CD4-positive, alpha-beta T cell treated with Interleukin-6 for 4 hours (primary cell): ENCODE measurements around the gene RUFY3.
A peak's percentile ranks its signal among the peaks of the same experiment; 100 is the strongest.
"Not testable (repeated sequence)": the region's sequence is repeated elsewhere in the genome, so short reads cannot be mapped to it uniquely, and the experiment has no call there.

Experiments used
- DNase-seq: peaks from one replicate; pipeline ENCODE4 v3.0.0-alpha.2; 2020; ENCODE audit warnings: mixed read lengths

Gene RUFY3

DNA sequence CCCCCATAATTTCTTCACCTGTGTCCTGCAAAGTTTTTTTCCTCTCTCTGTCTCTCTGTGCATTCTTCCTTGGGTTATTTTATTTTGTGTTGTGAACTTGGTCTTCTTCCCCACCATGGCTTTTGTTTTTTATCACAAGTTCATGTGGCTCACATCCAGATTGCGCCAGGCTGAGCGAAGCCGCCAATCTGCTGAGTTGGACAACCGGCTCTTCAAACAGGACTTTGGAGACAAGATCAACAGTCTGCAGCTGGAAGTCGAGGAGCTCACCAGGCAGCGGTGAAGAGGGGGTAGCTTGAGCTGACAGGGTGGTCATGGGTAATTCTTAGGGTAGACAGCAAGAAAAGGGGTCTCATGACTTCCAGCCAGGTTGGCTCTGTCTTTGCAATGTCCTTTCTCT lies 71.9 kb downstream of the RUFY3 start:
- DNase-seq = no peak

DNA sequence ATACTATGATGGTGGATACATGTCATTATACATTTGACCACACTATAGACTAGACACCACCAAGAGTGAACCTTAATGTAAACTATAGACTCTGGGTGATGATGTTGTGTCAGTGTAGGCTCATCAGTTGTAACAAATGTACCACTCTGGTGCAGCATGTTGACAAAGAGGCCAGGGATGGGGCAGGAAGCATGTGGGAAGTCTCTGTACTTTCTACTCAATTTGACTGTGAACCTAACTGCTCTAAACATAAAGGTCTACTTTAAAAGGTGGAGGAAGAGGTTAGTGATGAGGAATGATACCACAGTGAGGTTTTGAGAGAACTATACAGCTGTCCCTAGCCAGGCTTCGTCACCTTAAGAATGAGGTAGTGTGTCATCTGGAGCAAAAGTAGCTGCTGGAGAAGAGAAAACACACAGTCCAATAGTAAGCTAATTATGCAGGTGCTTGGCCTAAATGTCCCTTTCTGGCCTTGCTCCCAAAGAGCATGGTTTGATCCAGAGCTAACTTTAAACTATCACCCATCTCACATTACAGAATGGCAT lies 79.6 kb downstream of the RUFY3 start:
- no peak for DNase-seq

DNA sequence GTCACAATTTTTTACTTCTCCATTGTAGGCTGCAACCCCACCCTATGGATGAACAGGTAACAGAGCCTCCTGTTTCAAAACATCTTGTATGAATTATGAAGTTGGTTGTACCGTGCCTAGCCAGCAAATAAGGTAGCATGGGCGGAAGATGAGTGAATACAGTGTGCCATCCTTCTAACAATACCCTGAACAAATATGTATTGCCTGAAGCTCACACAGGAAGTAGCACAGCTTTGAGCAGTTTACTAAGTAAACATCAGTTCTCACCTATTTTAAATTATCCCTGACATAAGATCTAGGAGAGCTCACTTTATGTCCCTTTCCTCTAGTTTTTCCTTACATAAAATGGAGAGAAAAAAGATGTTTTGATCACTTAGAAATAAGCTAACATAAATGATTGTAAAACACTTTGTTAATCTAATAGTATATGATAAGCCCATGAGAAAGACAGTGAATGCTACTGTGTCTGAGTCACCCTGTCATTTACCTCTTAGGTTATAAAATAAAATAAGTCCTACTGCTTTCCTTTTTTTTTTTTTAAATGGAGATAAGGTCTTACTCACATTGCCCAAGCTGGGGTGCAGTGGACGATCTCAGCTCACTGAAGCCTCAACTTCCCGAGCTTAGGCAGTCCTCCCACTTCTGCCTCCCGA lies 81.3 kb downstream of the RUFY3 start:
- DNase-seq = no peak

DNA sequence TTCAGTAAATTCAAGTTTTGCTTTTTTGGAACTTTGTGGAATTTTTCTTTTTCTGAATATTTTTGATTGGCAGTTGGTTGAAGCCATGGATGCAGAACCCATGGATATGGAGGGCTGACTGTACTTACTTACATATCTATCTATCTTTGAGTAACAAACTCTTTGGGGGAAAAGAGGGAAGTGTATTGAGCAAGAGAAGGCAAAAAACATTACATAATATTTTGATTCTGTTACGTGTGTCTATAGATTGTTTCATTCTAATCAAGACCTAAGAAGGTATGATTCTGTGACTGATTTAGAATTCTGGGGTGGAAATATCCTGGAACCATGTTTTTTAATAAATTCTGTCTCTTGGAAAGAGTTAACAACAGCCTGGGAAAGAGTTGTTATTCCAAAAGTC lies 86.4 kb downstream of the RUFY3 start:
- DNase-seq = no peak

DNA sequence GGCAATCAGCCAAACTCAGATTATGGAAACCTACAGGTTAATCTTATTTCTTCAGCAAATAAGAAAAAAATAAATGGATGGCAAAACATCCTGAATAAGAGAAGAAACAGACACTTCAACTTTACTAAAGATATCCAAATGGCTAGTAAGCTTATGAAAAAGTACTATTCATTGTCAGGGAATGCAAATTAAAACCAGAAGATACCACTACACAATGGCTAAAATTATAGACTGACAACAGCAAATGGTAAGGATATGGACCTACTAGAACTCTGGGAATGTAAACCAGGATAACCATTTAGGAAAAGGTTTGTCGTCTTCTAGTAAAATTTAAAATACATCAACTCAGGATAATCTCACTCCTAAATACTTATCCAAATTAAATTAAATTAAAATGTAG lies 93.6 kb downstream of the RUFY3 start:
- no peak for DNase-seq

DNA sequence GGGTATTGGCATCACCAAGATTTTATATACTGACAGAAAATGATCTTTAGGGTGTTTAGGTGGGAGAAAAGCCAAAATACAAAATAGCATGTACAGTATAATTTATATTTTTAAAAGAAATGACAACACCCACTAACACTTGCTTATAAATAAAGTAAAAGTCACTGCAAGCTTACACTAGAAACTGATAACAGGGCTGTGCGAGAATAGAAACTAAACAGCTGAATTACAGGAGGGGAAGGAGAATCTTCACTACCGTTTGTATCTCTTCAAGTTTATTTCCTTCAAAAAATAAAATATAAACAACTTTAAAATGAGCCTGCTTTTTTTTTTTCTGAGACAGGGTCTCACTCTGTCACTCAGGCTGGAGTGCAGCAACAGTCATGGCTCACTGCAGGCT lies 95.1 kb downstream of the RUFY3 start:
- DNase-seq = no peak

DNA sequence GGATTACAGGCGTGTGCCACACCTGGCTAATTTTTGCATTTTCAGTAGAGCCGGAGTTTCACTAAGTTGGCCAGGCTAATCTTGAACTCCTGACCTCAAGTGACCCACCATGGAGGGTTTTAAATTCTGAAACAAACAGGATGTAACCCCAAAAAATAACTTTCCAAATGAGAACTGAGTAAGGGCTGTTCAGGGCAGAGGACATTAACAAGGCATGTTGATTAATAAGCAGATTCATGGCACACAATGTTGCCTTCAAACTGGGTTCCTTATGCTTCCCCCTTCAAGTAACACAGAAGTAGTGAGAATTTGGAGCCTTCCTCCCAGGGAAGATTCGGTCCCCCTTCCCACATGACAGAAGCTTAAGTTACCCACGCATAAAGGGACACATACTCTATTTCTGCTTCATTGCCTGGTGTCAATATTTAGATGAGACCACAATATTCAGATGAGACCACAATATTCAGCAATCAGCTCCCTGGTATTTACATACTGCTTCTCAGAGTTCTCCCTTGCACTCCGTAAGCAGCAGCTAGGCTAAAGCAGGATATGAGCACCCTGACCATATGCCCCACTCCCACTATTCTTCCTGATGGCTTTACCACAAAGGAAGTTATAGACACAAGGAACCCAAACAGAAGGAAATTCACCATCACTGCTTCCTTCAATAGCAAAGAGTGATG lies 96.5 kb downstream of the RUFY3 start:
- no peak for DNase-seq

DNA sequence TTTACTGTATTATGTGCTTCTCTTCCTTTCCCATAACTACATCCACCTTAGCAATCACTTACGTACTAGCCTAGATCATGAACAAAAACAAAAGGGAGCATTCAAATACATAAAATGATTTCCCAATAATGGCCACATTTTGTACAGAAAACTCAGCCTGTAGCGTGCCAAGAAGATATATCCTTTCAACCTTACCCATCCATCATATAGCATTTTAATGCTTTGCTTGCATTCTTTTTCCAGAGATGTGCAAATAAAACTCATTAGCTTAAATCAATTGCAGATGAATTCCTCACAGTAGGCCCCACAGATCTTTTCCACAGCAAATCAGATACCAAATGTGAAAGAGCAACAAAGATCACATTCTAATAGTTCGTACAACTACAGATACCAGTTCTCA lies 97.2 kb downstream of the RUFY3 start:
- no peak for DNase-seq

DNA sequence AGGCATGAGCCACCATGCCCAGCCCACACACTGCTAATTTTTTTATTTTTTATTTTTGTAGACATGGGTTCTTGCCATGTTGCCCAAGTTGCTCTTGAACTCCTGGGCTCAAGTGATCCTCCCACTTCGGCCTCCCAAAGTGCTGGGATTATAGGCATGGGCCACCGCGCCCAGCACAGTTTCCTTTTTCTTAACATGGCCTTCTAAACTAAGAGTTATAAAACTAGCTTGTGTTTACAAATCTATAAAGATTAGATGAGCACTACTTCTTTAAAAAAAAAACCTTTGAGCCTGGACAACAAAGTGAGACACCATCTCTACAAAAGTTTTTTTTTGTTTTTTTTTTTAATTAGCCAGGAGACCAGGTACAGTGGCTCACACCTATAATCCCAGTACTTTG lies 107.3 kb downstream of the RUFY3 start:
- DNase-seq = no peak

DNA sequence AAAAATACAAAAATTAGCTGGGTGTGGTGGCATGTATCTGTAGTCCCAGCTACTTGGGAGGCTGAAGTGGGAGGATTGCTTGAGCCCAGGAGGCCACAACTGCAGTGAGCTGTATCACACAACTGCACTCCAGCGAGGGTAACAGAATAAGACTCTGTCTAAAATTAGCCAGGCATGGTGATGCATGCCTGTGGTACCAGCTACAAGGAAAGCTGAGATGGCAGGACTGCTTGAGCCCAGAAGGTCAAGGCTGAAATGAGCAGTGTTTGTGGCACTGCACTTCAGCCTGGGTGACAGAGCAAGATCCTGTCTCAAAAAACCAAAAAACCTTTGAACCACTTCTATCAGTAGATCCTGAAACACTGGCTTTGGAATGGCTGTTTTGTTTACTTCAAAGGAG lies 107.7 kb downstream of the RUFY3 start:
- no peak for DNase-seq

DNA sequence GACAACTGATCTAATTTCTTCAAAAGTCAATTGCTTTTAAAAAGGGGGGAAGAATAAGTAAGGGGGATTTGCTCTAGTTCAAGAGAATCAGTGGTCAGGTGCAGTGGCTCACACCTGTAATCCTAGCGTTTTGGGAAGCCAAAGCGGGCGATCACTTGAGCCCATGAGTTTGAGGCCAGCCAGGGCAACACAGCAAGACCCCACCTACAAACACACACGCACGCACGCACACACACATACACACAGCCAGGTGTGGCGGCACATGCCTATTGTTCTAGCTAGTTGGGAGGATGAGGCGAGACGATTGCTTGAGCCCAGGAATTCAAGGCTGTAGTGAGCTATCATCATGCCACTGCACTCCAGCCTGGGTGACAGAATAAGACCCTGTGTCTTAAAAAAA lies 108.3 kb downstream of the RUFY3 start:
- no peak for DNase-seq

DNA sequence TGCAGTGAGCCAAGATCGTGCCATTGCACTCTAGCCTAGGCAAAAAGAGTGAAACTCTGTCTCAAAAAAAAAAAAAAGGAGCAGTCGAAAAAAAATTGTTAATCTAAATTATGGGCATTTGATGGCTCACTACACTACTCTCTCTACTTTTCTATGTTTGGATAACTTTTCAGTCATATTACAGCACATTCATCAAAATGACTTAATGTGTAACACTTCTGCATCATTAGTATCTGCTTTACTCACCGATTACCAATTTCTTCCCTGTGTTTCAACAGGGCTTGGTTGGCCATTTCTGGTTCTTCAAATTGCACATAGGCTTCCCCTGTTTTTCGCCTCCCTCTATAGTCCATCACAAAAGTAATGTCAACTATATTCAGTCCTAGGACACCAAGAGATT lies 109.5 kb downstream of the RUFY3 start:
- no peak for DNase-seq

DNA sequence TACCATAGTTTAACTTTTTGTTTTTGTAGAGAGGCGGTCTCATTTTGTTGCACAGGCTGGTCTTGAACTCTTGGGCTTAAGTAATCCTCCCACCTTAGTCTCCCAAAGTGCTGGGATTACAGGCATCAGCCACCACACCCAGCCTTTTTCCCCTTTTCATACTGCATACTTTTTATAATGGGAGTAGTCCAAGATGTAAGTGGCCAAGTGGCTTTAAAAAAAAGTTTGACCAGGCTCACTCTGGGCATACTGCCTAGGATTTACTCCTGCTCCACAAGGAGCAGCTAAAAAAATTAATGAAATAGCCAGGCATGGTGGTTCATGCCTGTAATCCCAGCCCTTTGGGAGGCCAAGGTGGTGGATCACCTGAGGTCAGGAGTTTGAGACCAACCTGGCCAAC lies 111.9 kb downstream of the RUFY3 start:
- DNase-seq = no peak

DNA sequence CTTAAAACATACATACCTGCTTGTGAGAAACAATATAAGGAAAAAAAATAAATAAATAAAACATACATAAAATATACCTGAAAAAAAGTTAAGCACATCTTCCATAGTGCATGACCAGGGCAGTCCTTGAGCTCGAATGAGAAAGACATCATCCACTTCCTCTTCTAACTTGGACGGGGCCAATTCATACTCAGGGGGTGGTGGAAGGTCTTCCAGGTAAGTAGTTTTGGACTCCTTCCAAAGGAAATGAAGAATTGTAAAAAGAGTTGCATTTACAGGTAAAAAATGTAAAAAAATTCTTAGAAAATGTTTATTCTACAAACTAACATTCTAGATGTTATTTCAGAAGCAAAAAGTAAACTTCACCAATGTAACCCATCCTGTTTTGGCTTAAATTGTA lies 114.3 kb downstream of the RUFY3 start:
- DNase-seq = no peak

DNA sequence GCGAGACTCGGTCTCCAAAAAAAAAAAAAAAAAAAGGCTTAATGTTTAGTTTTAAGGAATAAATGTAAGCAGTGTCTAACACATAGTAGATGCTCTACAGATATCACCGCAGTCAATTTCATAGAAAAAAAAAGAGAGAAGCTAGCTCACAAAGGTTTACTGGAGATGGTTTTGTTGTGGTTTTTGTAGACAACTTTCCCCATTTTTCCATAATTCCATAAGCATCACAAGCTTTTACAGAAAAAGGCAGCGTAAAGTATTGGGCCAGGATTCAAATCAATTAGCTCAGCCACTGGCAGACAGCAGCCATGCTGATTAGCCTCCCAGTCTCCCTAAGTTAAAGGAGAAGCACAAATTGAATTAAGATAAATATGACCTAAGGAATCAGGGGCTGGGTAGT lies 116.4 kb downstream of the RUFY3 start:
- no peak for DNase-seq

DNA sequence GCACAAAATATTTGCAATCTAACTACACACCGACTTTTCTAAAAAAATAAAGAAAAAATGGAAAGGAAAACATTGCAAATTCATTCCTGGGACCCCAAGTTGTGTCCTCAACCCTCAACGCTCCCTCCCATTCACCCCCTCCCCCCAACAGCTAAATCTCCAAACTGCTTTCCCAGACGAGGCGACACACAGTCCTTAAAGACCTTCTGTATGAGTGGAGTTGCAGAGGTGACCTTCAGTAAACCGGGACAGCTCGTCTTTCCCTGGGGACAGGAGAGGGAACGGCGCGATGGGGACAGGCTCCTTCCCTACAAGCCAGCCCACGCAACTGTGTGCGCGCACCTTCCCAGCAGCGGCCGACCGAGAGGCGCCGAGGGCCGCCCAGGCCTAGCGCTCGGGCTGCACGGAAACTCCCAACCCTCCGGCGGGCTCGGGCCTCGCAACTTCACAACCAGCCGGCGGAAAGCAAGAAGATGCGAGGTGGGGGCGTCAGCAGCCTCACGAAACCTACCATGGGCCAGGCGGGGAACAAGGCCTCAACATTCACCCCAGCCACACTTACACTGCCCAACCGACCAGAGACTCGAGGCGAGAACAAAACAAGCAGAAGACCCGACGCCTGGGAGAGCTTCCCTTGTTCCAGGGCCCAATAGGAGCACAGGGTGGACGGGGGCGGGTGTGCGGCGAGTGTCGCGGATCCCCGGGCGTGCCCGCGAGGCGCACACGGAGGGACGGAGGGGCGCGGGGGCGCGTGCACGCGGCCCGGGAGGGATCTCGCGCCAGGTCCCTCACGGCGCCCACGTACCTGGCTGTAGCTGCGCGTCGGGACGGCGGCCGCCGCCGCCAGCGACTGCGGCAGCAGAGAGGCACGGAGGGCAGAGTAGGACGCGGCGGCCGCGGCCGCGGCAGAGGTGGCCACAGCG lies 117.2 kb downstream of the RUFY3 start:
- DNase-seq = peak; percentile 67

DNA sequence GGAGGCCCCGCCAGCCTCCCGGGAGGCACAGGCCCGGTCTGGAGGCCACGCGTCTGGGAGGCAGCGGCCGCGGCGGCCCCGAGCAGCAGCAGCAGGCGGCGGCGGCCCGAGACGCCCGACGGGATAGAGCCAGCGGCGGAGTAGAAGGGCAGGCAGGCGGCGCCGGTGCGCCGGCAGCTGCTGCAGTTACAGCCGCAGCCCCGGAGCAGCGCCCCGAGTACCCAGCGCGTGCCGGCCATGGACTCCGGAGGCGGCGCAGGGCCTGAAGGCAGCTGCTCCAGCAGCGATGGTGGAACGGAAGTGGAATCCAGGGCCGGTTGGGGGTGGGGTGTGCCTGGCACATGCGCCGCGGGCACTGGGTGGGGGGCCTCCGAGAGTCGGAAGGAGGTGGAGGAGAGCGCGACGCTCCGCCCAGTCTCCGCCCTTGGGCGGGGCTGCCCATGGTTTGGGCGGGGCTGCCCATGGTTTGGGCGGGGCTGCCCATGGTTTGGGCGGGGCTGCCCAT lies 117.9 kb downstream of the RUFY3 start, which contains the start of gene GRSF1:
TSS of gene GRSF1 (minus strand) at position 302 of the 505 bp plus-strand sequence. CDS start at position 239, 63 bp downstream.
- peak; percentile 95 for DNase-seq

DNA sequence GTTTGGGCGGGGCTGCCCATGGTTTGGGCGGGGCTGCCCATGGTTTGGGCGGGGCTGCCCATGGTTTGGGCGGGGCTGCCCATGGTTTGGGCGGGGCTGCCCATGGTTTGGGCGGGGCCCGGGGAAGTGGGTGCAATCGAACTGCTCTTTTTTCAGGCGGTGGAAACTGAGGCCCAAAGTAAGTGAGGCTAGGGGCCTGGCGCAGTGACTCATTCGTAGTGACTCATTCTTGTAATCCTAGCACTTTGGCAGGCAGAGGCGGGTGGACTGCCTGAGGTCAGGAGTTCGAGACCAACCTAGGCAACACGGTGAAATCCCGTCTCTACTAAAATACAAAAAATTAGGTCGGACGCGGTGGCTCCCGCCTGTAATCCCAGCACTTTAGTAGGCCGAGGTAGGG lies 118.4 kb downstream of the RUFY3 start:
- DNase-seq = peak; percentile 68

DNA sequence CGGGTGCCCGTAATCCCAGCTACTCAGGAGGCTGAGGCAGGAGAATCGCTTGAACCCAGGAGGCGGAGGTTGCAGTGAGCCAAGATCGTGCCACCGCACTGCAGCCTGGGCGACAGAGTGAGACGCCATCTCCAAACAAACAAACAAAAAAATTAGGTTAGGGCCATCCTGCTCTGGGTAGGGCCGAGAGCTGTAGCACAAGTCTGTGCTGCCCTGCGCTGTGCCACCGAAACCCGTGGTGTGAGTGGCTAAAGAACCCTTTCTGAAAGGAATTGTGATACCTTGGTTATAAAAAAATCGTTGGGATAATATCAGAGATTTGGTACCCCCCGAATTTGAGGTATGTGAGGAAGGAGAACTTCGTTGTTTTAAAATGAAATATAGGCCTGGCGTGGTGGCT lies 118.9 kb downstream of the RUFY3 start:
- DNase-seq = not testable (repeated sequence)

DNA sequence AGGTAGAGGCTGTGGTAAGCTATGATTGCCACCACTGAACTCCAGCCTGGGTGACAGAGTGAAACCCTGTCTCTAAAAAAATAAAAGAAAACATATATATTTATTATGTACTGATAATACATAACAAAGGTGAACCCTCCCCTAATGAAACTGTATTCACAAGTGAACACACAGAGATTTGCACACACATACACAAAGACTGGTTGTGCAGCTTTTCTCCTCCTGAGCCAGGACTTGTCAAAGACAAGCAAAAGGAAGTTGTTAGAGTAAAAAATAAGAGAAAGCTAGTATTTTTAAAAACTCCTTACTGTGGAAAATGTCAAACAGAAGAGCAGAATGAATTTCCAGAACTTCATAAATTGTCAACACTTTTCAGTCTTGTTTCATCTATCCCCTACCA lies 119.4 kb downstream of the RUFY3 start:
- no peak for DNase-seq

DNA sequence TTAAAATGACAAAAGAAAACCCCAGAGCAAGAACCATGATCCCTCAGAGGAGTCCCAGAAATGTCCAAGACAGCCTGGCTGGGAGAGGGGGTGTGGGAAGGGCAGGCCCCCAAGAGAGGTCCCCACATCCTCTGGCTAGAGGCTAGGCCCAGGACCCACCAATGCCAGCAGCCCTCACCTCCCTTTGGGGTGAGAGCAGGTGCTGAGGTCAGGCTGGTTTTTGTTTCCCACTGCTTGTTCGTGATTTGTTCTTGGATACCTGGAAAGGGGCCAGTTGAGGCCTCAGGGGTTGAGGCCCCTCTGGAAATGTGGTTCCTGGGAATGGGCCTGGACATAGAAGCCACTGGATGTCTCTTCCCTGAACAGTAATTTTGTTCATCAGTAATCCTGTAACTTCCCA lies 120.2 kb downstream of the RUFY3 start:
- DNase-seq = no peak

DNA sequence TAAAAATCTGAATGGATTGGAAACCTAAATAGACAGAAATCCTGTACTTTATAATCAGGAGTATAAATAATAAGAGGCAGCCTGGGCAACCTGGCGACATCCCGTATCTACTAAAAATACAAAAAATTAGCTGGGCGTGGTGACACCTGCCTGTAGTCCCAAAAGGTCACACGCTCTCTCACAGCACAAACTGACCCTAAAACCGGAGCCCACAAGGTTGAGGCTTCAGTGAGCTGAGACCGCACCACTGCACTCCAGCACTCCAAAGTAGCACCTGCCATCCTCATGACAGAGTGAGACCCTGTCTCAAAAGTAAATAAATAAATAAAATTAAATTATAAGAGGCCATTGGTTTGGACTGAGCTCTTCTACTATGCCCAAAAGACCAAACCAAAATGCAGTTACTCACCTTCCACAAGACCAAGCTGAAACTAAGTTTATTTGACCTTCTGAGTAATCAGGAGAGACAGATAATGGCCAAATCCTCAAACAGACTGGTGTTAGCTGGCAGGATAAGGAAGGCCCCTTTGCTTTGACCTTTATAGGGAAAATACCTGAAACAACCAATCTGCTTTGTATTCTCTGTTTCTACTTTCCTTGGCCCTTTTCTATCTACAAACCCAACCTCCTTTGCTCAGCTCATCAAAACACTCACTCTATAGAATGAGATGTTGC lies 121.1 kb downstream of the RUFY3 start:
- no peak for DNase-seq

DNA sequence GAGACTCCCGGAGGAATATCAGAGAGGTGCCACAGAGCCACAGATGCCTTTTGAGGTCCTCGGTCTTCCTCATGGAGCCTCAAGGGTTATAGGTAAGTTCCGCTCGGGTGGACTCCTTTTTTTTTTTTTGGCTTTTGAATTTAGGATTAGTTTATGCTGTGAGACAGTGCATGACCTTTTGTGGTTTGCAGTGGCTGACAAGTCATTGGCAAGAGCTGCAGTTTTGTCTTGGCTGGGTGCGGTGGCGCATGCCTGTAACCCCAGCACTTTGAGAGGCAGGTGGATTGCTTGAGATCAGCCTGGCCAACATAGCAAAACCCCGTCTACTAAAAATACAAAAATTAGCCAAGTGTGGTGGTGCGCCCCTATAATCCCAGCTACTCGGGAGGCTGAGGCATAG lies 122.4 kb downstream of the RUFY3 start:
- peak; percentile 14 for DNase-seq
